GM12878 (cell line): ENCODE measurements around the gene GPR107. TPM values are rescaled to one million over a fixed set of nuclear protein-coding genes. Genes with fewer than 3 reads are reported as not detected.
"Not testable (repeated sequence)": the region's sequence is repeated elsewhere in the genome, so short reads cannot be mapped to it uniquely, and the experiment has no call there.

Experiments used
- ATAC-seq: fragments of 200-7000 bp; cut with Tn5 transposase; 3 replicates; pipeline ENCODE4 v1.9.1; 2020; ENCODE audit warnings: mild to moderate bottlenecking, moderate library complexity
- BruUV-seq: library from RNA; stranded (reverse); fragments of 400-500 nt; replicated peaks from 2 replicates; lab custom pipeline; 2021; lab: Mats Ljungman, UMichigan
- CTCF ChIA-PET: fragments of 300-600 bp; sonication (Branson Sonifier 250); formaldehyde crosslinking; extraction: SDS; loops from one replicate; lab custom pipeline; 2021; ENCODE audit warnings: inconsistent platforms; lab: Yijun Ruan, JAX
- POLR2A ChIA-PET: fragments of 350-600 bp; formaldehyde crosslinking; extraction: SDS; loops from one replicate; lab custom pipeline; 2021; ENCODE audit warnings: inconsistent platforms; lab: Charles Lee
- RAD21 ChIA-PET: fragments of 300-600 bp; sonication (Branson Sonifier 250); formaldehyde crosslinking; loops from one replicate; lab custom pipeline; 2023; ENCODE audit warnings: antibody characterized with exemption; ENCODE audit not compliant: unreplicated experiment; lab: Charles Lee
- SMC1A ChIA-PET: fragments of 300-600 bp; sonication (Branson Sonifier 250); formaldehyde crosslinking; loops from one replicate; lab custom pipeline; 2023; ENCODE audit not compliant: unreplicated experiment, uncharacterized antibody; lab: Charles Lee
- DNase-seq: peaks from one replicate; pipeline ENCODE4 v3.0.0-alpha.2; 2011; ENCODE audit warnings: low read depth, low spot score
- FAIRE-seq: peaks from 3 replicates; lab custom pipeline; 2011; peaks lifted over from hg19 to GRCh38; lab: Jason Lieb, UNC
- H2AFZ ChIP-seq: 2 replicates; pipeline ENCODE4 v1.6.0; 2011; ENCODE audit warnings: low read depth, low read length, control low read depth; ENCODE audit not compliant: control insufficient read depth
- H3K27ac ChIP-seq: 2 replicates; pipeline ENCODE4 v1.5.1; 2011; ENCODE audit warnings: control low read depth; ENCODE audit not compliant: control insufficient read depth, insufficient read depth
- H3K27me3 ChIP-seq, 2 experiments: replicated peaks in 1 of 2; 2 replicates each; pipeline versions ENCODE4 v1.6.0 to v1.6.1; 2011; ENCODE audit warnings: low read length in 1 of 2; ENCODE audit not compliant: control insufficient read depth in 2 of 2, insufficient read depth in 2 of 2
- H3K36me3 ChIP-seq, 2 experiments: 2 replicates each; pipeline ENCODE4 v1.5.1; 2011; ENCODE audit warnings: low read length in 1 of 2; ENCODE audit not compliant: control insufficient read depth in 2 of 2, insufficient read depth in 2 of 2
- H3K4me1 ChIP-seq: 2 replicates; pipeline ENCODE4 v1.6.1; 2011; ENCODE audit warnings: mild to moderate bottlenecking, low read length, moderate library complexity, mixed read lengths; ENCODE audit not compliant: control insufficient read depth, insufficient read depth
- H3K4me2 ChIP-seq: 2 replicates; pipeline ENCODE4 v1.6.0; 2011; ENCODE audit warnings: control low read depth; ENCODE audit not compliant: control insufficient read depth, insufficient read depth
- H3K4me3 ChIP-seq: fragments of 200-600 bp; sonication (generic); 2 replicates; pipeline ENCODE4 v1.5.1; 2016
- H3K79me2 ChIP-seq: 2 replicates; pipeline ENCODE4 v1.6.0; 2011; ENCODE audit warnings: low read length; ENCODE audit not compliant: control insufficient read depth, insufficient read depth
- H3K9ac ChIP-seq: 2 replicates; pipeline ENCODE4 v1.8.0; 2011; ENCODE audit warnings: low read length, control low read depth, mixed read lengths; ENCODE audit not compliant: control insufficient read depth, insufficient read depth
- H3K9me3 ChIP-seq: replicated peaks from 3 replicates; pipeline ENCODE4 v1.5.1; 2011; ENCODE audit warnings: mild to moderate bottlenecking, low read length; ENCODE audit not compliant: control insufficient read depth, insufficient read depth
- H4K20me1 ChIP-seq: 2 replicates; pipeline ENCODE4 v1.6.0; 2011; ENCODE audit not compliant: control insufficient read depth, insufficient read depth
- MLLT1 ChIP-seq: fragments of 450-650 bp; IDR thresholded peaks from 2 replicates; pipeline ENCODE4 v1.6.1; 2016; ENCODE audit warnings: mild to moderate bottlenecking
- POLR2AphosphoS5 ChIP-seq: IDR thresholded peaks from 2 replicates; pipeline ENCODE4 v1.6.1; 2011; ENCODE audit warnings: mild to moderate bottlenecking, low read length, inconsistent platforms
- WGBS: methylation state at CpG from one replicate; pipeline ENCODE4 v1.1.6; 2016; ENCODE audit warnings: low lambda C conversion rate; ENCODE audit not compliant: insufficient replicate concordance, insufficient coverage; ENCODE audit errors: missing lambda C conversion rate; 5-methylcytosine and 5-hydroxymethylcytosine counted together
- in situ Hi-C: fragments of 300-500 bp; cut with MboI; formaldehyde crosslinking; loops from 9 replicates; pipeline ENCODE4 v1.14.3; 2018; ENCODE audit warnings: mixed read lengths
- intact Hi-C: fragments of 100-400 bp; cut with micrococcal nuclease; formaldehyde crosslinking; loops from one replicate; pipeline ENCODE4 v1.14.2; 2022; ENCODE audit not compliant: unreplicated experiment
- polyA plus RNA-seq, 11 experiments: library from polyadenylated mRNA; depleted of rRNA in 4 of 11; unstranded in 6 of 11; stranded (reverse) in 5 of 11; fragments of >200 nt; fragmentation: Nextera tagmentation in 4 of 11; fragmentation: Illumina TruSeq in 1 of 11; extraction: Ambion mirVana in 4 of 11; extraction: Trizol in 1 of 11; gene quantifications; 1 replicate in 1 of 11; 2 replicates in 10 of 11; pipeline versions ENCODE4 v1.2.1 to v1.2.3, GENCODE V29; 2011 to 2016; ENCODE audit warnings: inconsistent platforms in 2 of 11, missing spikeins in 2 of 11, low read depth in 1 of 11
- total RNA-seq, 4 experiments: library from RNA; depleted of rRNA in 3 of 4; stranded (reverse); fragments of >200 nt in 3 of 4; fragmentation: Illumina TruSeq in 1 of 4; extraction: Trizol in 1 of 4; gene quantifications; 2 replicates each; pipeline versions ENCODE4 v1.2.1 to v1.2.3, GENCODE V29; 2013 to 2021

Gene GPR107
- total and polyA plus RNA-seq, 10 of the 15 experiments (the other 5 are each of a cell fraction or from before 2014, with no cell fraction given), result 2.7 to 21.4 (median 10.6) TPM

GRCh38 chr9:130009546-130009945 lies 44.2 kb upstream of the GPR107 start:
- WGBS, result 33% methylated on average over 10 of the region's 10 CpGs
- intact Hi-C loops, result loop anchor here (5.0 kb wide), 1 partner anchor 122 kb away; no protein-coding TSS in a partner anchor
- TF ChIP-seq MLLT1, result 0 out of 2 replicates have a peak, but pooled peaks have one; percentile 70
- peak; percentile 32; the same call in 1 of the 2 replicates for TF ChIP-seq POLR2AphosphoS5
- TF ChIP-seq, all 136 proteins: peak for 2; not testable (repeated sequence) for 134
- H3K27me3 ChIP-seq, H4K20me1 ChIP-seq, H2AFZ ChIP-seq, DNase-seq, FAIRE-seq, BruUV-seq, H3K9me3 ChIP-seq, in situ Hi-C loops, ATAC-seq: not testable (repeated sequence)
- POLR2A ChIA-PET, result interaction anchor here (1.0 to 10.9 kb wide), 6 partner anchors 11 to 30 kb away, joined by 3 to 247 read pairs (median 14); no protein-coding TSS in a partner anchor
- H3K27ac ChIP-seq, result peak overlapping the region; percentile 99
- peaks cover 97% of the 10 kb centered on the region for H3K79me2 ChIP-seq
- H3K4me1 ChIP-seq, result peaks cover 75% of the 10 kb centered on the region
- H3K9ac ChIP-seq, result peak overlapping the region; percentile 72
- H3K4me2 ChIP-seq, result peak overlapping the region; percentile 93
- peaks cover 1 to 17% of the 10 kb centered on the region in 2 experiments for H3K36me3 ChIP-seq
- peak overlapping the region; percentile 42; the same call in 1 of the 2 replicates for H3K4me3 ChIP-seq
- RAD21 ChIA-PET, result interaction anchor here (0.7 to 8.7 kb wide), 11 partner anchors 9 to 124 kb away, joined by 3 to 172 read pairs (median 7); no protein-coding TSS in a partner anchor
- SMC1A ChIA-PET, result interaction anchor here (0.7 to 8.2 kb wide), 13 partner anchors 8 to 373 kb away, joined by 3 to 213 read pairs (median 8); no protein-coding TSS in a partner anchor
- CTCF ChIA-PET, result interaction anchor here (1.2 to 2.5 kb wide), 4 partner anchors 19 to 30 kb away, joined by 4 to 8 read pairs (median 5); no protein-coding TSS in a partner anchor
